Natural killer cell treated with Interleukin-12 subunit alpha and Interleukin-12 subunit beta and Interleukin-15 and Interleukin-18, amount 100 ng/mL, for 72 hours (primary cell): ENCODE data around the gene CD101. TPM values are rescaled to one million over a fixed set of nuclear protein-coding genes. Genes with fewer than 3 reads are reported as not detected.

Experiments
- ATAC-seq, 2 donors: fragments of 150-1000 bp; cut with Tn5 transposase in 1 of 2; sonication (Bioruptor Pico), chemical (Tn5 transposase) in 1 of 2; 2 replicates each; pipeline ENCODE4 v1.10.0; 2021
- DNase-seq: peaks from one replicate; pipeline ENCODE4 v3.0.0; 2022; ENCODE audit warnings: low spot score
- H3K27ac Mint-ChIP-seq, 2 donors: 1 replicate in 1 of 2; 2 replicates in 1 of 2; pipeline ENCODE4 v1.8.0; 2022; ENCODE audit warnings: mixed read lengths in 2 of 2, mild to moderate bottlenecking in 1 of 2, moderate library complexity in 1 of 2
- H3K27me3 Mint-ChIP-seq, 2 donors: 1 replicate in 1 of 2; 2 replicates in 1 of 2; pipeline ENCODE4 v1.8.0; 2022; ENCODE audit warnings: mixed read lengths in 2 of 2
- H3K36me3 Mint-ChIP-seq: one replicate; pipeline ENCODE4 v1.8.0; 2022; ENCODE audit warnings: mixed read lengths
- H3K4me1 Mint-ChIP-seq, 2 donors: 1 replicate in 1 of 2; 2 replicates in 1 of 2; pipeline ENCODE4 v1.8.0; 2022; ENCODE audit warnings: low read depth in 2 of 2, mixed read lengths in 2 of 2, mild to moderate bottlenecking in 1 of 2
- H3K4me3 Mint-ChIP-seq: one replicate; pipeline ENCODE4 v1.8.0; 2022; ENCODE audit warnings: mixed read lengths
- H3K9me3 Mint-ChIP-seq: 2 replicates; pipeline ENCODE4 v1.8.0; 2022; ENCODE audit warnings: mixed read lengths
- total RNA-seq, 2 donors: library from RNA; stranded (reverse); gene quantifications; one replicate each; pipeline ENCODE4 v1.2.3, GENCODE V29; 2022

The CD101 gene
- total RNA-seq, 2 donors from 2014 or later = 1.4 to 2.3 TPM

DNA sequence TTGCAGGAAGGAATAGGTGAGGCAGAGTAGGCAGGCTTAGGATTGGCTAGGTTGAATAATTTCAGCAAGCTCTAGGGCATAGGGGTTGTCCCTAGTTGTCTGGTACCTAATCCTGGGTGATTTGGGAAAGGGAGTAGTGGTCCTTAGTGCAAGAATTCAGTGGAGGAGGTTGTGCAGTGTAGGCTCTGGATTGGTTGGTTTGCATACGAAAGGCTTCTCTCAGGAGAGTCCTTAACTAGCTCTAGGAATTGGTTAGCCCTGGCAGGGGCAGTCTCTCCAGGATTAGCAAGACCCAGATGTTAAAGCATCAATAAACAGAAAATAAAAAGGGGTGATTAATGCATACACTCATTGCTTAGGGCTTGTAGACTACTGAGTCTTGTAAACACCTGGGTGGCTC, 9.6 kb upstream of the CD101 start:
- H3K9me3 Mint-ChIP-seq = no peaks in the 10 kb centered on the region
- peaks cover 0 to 6% of the 10 kb centered on the region in 2 donors for H3K27me3 Mint-ChIP-seq
- H3K4me1 Mint-ChIP-seq = peaks cover 7 to 13% of the 10 kb centered on the region in 2 donors
- no peaks in the 10 kb centered on the region for H3K36me3 Mint-ChIP-seq
- ATAC-seq = no peak
- no peak overlapping the region for H3K4me3 Mint-ChIP-seq
- no peak for DNase-seq
- H3K27ac Mint-ChIP-seq = no peak overlapping the region

GRCh38 chr1:116993286-116993685, 8.3 kb upstream of the CD101 start:
- Mint-ChIP-seq H3K36me3 (no peaks in the 10 kb centered on the region), H3K27me3 (peaks cover 0 to 2% of the 10 kb centered on the region in 2 donors), H3K4me3 (no peak overlapping the region), H3K9me3 (no peaks in the 10 kb centered on the region), H3K4me1 (peaks cover 0 to 6% of the 10 kb centered on the region in 2 donors), H3K27ac (no peak overlapping the region)
- no peak for DNase-seq
- no peak for ATAC-seq

DNA sequence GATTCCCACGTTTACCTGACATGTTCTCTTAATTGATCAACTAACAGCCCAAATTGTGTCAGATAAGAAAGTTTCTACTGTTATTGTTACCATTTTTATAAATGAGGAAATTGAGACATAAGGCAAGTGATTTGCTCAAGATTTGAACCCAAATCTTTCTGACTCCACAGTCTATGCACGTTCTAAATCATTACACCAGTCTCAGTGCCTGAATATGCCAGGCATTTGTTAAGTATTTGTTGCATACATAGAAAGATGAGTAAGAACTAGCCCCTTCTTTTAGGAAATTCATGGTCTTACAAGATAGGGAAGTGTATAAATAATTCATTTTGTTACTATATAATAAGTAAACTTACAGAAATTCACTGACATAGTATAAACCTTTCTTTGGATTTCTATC, 7.1 kb upstream of the CD101 start:
- H3K9me3 Mint-ChIP-seq = no peaks in the 10 kb centered on the region
- peaks cover 0 to 2% of the 10 kb centered on the region in 2 donors for H3K27me3 Mint-ChIP-seq
- no peak overlapping the region for H3K27ac Mint-ChIP-seq
- H3K36me3 Mint-ChIP-seq = no peaks in the 10 kb centered on the region
- no peak overlapping the region for H3K4me3 Mint-ChIP-seq
- peaks cover 0 to 6% of the 10 kb centered on the region in 2 donors for H3K4me1 Mint-ChIP-seq
- no peak for DNase-seq
- no peak for ATAC-seq

- Mint-ChIP-seq H3K4me3 (no peak overlapping the region), H3K36me3 (no peaks in the 10 kb centered on the region), H3K9me3 (no peaks in the 10 kb centered on the region), H3K27ac (no peak overlapping the region), H3K4me1 (peaks cover 8 to 11% of the 10 kb centered on the region in 2 donors), H3K27me3 (peaks cover 0 to 2% of the 10 kb centered on the region in 2 donors)
- no peak for ATAC-seq
- DNase-seq = no peak
These were observed 4.5 kb upstream of the CD101 start for GRCh38 chr1:116997066-116997465.

GRCh38 chr1:116997636-116998035, 3.9 kb upstream of the CD101 start:
- H3K27ac Mint-ChIP-seq = no peak overlapping the region
- no peak for DNase-seq
- peaks cover 0 to 2% of the 10 kb centered on the region in 2 donors for H3K27me3 Mint-ChIP-seq
- H3K4me3 Mint-ChIP-seq = no peak overlapping the region
- peaks cover 12 to 14% of the 10 kb centered on the region in 2 donors for H3K4me1 Mint-ChIP-seq
- H3K36me3 Mint-ChIP-seq = no peaks in the 10 kb centered on the region
- no peaks in the 10 kb centered on the region for H3K9me3 Mint-ChIP-seq
- ATAC-seq = no peak

DNA sequence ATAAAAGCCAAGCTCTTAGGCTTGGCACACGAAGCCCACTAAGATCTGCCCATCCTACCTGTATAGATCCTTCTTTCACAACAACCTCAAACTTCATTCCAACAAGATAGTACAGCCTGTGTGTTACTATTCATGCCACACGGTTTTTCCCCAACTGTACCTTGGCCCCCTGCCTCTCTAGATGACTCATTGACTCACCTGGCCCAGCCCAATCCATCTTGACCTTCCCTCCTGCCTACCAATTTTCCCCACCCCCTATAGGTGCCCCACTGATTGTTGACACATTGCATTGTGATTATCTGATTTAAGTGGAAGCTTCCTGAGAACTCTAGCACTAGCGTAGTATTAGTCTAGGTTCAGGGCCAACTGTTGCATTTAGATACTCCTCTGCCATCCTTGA, 2.0 kb upstream of the CD101 start:
- DNase-seq (no peak), ATAC-seq (no peak)
- H3K27ac Mint-ChIP-seq = no peak overlapping the region
- no peaks in the 10 kb centered on the region for H3K36me3 Mint-ChIP-seq
- peaks cover 18% of the 10 kb centered on the region in 2 donors for H3K4me1 Mint-ChIP-seq
- no peaks in the 10 kb centered on the region for H3K9me3 Mint-ChIP-seq
- H3K4me3 Mint-ChIP-seq = no peak overlapping the region
- H3K27me3 Mint-ChIP-seq = no peaks in the 10 kb centered on the region

DNA sequence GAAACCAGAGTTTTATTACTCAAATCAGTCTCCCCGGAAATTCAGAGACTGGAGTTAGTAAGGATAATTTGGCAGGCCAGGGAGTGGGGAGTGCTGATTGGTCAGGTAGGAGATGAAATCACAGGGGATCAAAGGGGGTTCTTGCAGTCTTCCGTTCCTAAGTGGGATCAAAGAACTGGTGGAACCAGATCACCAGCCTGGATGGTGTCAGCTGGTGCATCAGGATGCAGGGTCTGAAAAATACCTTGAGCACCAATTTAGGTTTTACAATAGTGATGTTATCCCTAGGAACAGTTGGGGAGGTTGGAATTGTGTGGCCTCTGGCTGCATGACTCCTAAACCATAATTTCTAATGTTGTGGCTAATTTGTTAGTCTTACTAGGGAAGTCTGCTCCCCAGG, 1.4 kb upstream of the CD101 start:
- no peaks in the 10 kb centered on the region for H3K9me3 Mint-ChIP-seq
- H3K4me1 Mint-ChIP-seq = peaks cover 18% of the 10 kb centered on the region in 2 donors
- H3K27ac Mint-ChIP-seq = peak overlapping the region in 1 of 2 donors; percentile 27
- DNase-seq (no peak), ATAC-seq (no peak)
- peaks cover 0 to 1% of the 10 kb centered on the region in 2 donors for H3K27me3 Mint-ChIP-seq
- H3K36me3 Mint-ChIP-seq = no peaks in the 10 kb centered on the region
- no peak overlapping the region for H3K4me3 Mint-ChIP-seq

DNA sequence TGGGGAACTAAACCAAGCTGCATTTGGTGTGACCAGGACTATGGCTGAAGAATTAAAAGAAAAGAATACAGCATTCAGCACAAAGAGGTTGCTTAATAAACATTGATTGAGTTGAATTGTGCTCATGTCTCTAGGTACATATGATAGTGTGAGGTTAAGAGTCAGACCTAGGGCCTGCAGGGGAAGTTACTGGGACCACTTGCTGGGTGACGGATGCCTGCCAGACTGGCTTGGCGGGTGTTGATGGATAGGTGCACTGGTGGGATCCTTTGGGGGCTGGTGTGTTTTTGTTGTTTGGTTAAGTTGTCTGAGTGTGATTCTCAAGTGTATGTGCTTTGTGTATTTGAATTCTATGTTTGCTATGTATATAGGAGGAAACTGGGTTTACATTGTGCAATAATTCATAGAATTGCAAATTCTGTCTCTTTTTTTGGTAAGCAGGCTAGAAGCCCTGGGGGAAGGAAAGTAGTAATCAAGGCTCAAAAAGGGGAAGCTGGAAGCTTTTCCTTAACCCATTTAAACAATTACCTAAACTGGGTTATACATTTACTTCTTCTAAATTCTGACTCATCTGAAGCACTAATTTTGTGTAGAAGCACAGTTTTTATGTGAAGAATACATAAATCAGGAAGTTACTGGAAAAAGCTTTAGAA, 1.8 kb downstream of the CD101 start:
- H3K9me3 Mint-ChIP-seq = no peaks in the 10 kb centered on the region
- DNase-seq (no peak), ATAC-seq (no peak)
- peak overlapping the region; percentile 14 for H3K4me3 Mint-ChIP-seq
- H3K4me1 Mint-ChIP-seq = peaks cover 18% of the 10 kb centered on the region in 2 donors
- H3K27me3 Mint-ChIP-seq = peaks cover 11 to 14% of the 10 kb centered on the region in 2 donors
- H3K36me3 Mint-ChIP-seq = no peaks in the 10 kb centered on the region
- H3K27ac Mint-ChIP-seq = peak overlapping the region in 1 of 2 donors; percentile 30

GRCh38 chr1:117007719-117008013, 6.1 kb downstream of the CD101 start:
- Mint-ChIP-seq H3K27me3 (peaks cover 14 to 16% of the 10 kb centered on the region in 2 donors), H3K36me3 (no peaks in the 10 kb centered on the region), H3K27ac (no peak overlapping the region), H3K4me3 (no peak overlapping the region), H3K9me3 (no peaks in the 10 kb centered on the region), H3K4me1 (peaks cover 7 to 18% of the 10 kb centered on the region in 2 donors)
- ATAC-seq = no peak
- no peak for DNase-seq

GRCh38 chr1:117008656-117009055, 7.1 kb downstream of the CD101 start:
- Mint-ChIP-seq H3K27ac (no peak overlapping the region), H3K36me3 (no peaks in the 10 kb centered on the region), H3K4me3 (peak overlapping the region; percentile 21)

DNA sequence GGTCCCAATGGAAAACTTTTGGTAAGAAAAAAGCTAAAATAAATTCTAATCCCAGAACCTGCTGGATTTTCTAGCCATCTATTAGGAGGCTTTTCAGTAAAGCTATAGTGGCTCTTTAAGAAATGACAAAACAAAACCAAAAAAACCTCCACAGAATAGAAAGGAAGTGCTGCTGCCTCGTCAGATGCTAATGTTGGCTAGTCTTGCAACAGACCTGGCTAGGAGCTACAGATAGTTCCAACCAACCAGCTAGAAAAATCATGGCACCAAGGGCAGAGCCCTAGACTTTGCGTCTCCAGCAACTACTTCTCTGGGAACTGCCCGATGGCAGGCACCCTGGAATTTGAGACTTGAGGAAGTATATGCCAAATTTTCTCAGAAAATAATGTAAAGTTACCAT, 7.6 kb downstream of the CD101 start:
- peaks cover 14 to 16% of the 10 kb centered on the region in 2 donors for H3K27me3 Mint-ChIP-seq
- DNase-seq (no peak), ATAC-seq (peak in 1 of 2 donors; percentile 53)
- H3K36me3 Mint-ChIP-seq = no peaks in the 10 kb centered on the region
- no peak overlapping the region for H3K27ac Mint-ChIP-seq
- peak overlapping the region; percentile 21 for H3K4me3 Mint-ChIP-seq
- H3K4me1 Mint-ChIP-seq = peaks cover 3 to 12% of the 10 kb centered on the region in 2 donors
- H3K9me3 Mint-ChIP-seq = no peaks in the 10 kb centered on the region

More at GRCh38 chr1:117008656-117009055, 7.1 kb downstream of the CD101 start:
- no peaks in the 10 kb centered on the region for H3K9me3 Mint-ChIP-seq
- no peak for DNase-seq
- no peak for ATAC-seq
- peaks cover 14 to 16% of the 10 kb centered on the region in 2 donors for H3K27me3 Mint-ChIP-seq
- peaks cover 3 to 12% of the 10 kb centered on the region in 2 donors for H3K4me1 Mint-ChIP-seq

DNA sequence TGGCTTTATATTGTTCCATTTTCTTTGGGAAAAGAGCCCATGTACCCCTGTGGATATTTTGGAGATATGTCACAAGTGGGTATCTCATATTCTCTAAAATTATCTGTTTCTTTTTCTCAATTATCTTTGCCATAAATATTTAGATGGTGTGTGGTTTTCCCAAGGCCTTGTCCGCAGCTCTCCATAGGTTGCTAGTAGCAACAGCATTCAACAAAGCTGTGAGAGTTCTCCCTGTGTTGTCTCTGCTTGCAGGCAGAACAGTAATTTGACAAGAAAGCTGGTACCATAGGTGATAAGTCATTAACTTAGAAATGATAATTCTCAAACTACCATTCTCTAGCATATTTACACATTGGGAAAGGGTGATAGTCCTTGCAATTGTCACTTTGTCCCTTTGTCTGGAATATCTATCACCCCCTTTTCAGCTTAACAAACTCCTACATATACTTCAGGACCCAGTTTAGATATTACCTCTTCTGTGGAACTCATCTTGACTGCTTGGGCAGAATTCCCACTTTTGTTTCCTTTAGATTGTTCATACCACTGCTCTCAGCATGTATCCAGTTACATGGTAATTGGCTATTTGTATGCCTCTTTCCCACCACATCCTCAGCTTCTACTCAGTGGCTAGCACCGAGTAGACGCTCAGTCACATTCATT, 8.9 kb downstream of the CD101 start:
- Mint-ChIP-seq H3K4me1 (peaks cover 3 to 12% of the 10 kb centered on the region in 2 donors), H3K4me3 (no peak overlapping the region), H3K27me3 (peaks cover 10 to 16% of the 10 kb centered on the region in 2 donors), H3K27ac (no peak overlapping the region), H3K9me3 (no peaks in the 10 kb centered on the region), H3K36me3 (no peaks in the 10 kb centered on the region)
- ATAC-seq (no peak), DNase-seq (no peak)

DNA sequence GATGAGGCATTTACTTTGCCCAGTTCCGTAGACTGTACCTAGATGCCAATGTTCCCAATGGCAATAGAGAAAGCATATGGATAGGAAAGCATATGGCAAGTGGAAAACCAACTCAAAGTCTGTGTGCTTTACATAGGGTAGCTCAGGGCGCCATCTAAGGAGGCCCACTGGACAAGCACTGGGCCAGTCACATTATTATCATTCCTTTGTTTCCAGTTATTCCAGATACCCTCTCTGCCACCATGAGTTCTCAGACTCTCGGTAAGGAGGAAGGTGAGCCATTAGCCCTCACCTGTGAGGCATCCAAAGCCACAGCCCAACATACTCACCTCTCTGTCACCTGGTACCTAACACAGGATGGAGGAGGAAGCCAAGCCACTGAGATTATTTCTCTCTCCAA, 9.8 kb downstream of the CD101 start:
- no peak for ATAC-seq
- peaks cover 3 to 11% of the 10 kb centered on the region in 2 donors for H3K27me3 Mint-ChIP-seq
- H3K4me3 Mint-ChIP-seq = no peak overlapping the region
- no peak for DNase-seq
- H3K9me3 Mint-ChIP-seq = no peaks in the 10 kb centered on the region
- H3K4me1 Mint-ChIP-seq = peaks cover 3 to 12% of the 10 kb centered on the region in 2 donors
- H3K27ac Mint-ChIP-seq = no peak overlapping the region
- H3K36me3 Mint-ChIP-seq = no peaks in the 10 kb centered on the region

GRCh38 chr1:117013309-117013858, 11.8 kb downstream of the CD101 start:
- no peak overlapping the region for H3K4me3 Mint-ChIP-seq
- ATAC-seq (no peak), DNase-seq (no peak)
- no peak overlapping the region for H3K27ac Mint-ChIP-seq
- peaks cover 0 to 6% of the 10 kb centered on the region in 2 donors for H3K27me3 Mint-ChIP-seq
- H3K4me1 Mint-ChIP-seq = peaks cover 3 to 12% of the 10 kb centered on the region in 2 donors
- no peaks in the 10 kb centered on the region for H3K9me3 Mint-ChIP-seq
- H3K36me3 Mint-ChIP-seq = no peaks in the 10 kb centered on the region
